Measurements from ENCODE around the gene CCDC6.
A peak's percentile ranks its signal among the peaks of the same experiment; 100 is the strongest.
"Not testable (repeated sequence)": the region's sequence is repeated elsewhere in the genome, so short reads cannot be mapped to it uniquely, and the experiment has no call there.

CCDC6 gene

GRCh38 chr10:59808896-59809643 is 97.3 kb downstream of the CCDC6 start:
- peak; percentile 42 for DNase-seq (ENCODE audit: low read depth)

DNA sequence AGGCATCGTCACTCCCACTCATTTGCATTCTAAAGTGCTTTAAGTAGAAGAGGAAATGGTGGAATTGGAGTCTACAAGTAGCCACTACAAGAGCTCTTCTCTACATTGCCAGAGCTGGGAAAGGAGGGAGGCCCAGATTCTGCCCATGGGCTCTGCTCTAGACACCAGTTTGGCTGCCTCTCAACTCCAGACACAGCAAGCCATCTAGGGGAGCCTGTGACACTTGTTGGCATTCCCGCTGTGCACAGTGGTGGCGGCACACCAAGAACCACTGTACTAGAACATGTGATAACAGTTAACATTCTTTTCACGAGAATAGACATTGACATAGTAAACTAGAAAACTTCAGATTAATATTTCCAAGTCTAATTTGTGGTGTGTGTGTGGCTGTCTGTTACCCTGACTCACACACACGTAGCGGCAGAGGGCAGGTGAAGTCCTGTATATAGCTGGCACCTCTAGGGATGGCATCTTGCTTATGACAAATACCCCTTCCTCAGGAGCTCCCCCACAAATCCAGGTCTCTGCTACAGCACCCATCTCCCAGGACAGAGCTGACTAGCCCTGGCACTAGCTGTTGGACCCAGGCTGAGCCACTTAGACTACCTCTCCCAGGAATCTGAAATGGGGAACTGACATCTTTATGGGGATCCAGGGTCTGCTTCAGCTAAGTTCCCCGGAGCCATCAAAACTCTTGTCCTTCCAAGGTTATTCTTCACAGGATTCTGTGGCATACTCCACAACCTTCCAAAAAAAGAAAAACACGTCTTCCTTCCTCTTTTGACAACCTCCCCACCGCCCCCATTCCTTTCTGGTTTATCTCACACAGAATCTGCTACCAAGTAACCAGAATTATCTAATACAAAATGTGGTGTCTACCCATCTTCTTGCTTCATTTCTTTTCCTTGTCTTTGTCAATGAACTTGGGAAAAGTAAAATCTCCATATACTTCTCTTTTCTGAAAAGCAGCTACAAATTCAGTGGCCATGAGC is 98.4 kb downstream of the CCDC6 start:
- no peak for DNase-seq (ENCODE audit: low read depth)

GRCh38 chr10:59805014-59805413 is 101.3 kb downstream of the CCDC6 start:
- DNase-seq (ENCODE audit: low read depth), result no peak

GRCh38 chr10:59804220-59804619 is 102.1 kb downstream of the CCDC6 start:
- no peak for DNase-seq (ENCODE audit: low read depth)

GRCh38 chr10:59803714-59804113 is 102.6 kb downstream of the CCDC6 start:
- no peak for DNase-seq (ENCODE audit: low read depth)

GRCh38 chr10:59801171-59801570 is 105.2 kb downstream of the CCDC6 start:
- DNase-seq (ENCODE audit: low read depth), result no peak

DNA sequence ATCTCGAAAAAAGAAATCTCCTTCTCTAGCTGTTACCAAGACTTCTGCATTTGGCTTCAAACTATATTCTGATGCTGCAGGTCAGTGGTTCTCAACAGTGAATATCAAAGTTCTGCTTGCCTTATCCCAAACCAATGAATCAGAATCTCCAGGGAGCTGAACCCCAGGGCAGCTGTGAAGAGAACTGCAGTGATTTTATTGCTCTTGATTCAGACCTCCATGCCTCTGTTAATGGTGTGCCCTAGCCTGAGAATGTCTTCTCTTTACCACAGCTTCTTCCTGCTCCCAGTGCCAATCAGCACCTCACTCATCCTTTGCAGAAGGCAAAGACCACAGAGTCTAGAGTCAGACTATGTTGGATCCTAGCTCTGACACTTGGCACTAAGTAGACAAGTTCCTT is 106.9 kb downstream of the CCDC6 start:
- no peak for DNase-seq (ENCODE audit: low read depth)

DNA sequence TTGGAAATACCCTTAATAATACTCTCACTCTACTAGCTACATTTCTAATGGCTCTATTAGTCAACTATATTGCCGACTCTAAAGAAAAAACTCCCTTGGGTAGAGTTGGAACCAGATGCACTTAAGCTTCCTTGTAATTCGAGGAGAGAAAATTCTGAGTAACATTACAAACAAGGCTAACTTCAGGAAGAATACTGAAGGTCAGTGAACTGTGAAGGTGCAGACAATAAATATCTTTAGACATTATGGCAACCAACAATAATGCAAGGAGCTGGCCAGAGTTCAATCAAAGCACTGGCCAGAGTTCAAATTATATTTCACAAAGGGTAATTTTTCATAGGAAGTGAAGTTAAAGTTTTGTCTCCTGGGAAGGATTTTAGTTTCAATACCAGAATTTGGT is 112.4 kb downstream of the CCDC6 start:
- DNase-seq (ENCODE audit: low read depth), result no peak

DNA sequence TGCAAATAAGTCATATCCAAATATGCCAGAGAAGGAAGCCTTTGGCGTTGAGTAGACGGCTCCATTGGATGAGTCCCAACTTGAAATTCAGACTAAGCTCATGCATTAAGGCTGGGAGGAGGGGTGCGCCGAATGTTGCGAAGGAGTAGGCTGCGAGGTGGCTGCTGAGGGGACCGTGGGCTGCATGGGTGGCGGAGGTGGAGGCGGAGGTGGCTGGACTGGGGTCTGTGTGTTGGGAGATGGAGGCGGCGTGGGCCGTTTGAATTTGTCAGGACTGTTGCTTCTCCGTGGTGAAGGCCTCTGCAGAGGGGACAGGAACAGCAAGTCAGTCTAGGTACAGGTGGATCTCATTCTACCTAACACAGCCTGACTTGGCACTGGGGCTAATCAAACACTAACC is 113.5 kb downstream of the CCDC6 start:
- DNase-seq (ENCODE audit: low read depth), result no peak

GRCh38 chr10:59791601-59792000 is 114.8 kb downstream of the CCDC6 start:
- DNase-seq (ENCODE audit: low read depth), result no peak

DNA sequence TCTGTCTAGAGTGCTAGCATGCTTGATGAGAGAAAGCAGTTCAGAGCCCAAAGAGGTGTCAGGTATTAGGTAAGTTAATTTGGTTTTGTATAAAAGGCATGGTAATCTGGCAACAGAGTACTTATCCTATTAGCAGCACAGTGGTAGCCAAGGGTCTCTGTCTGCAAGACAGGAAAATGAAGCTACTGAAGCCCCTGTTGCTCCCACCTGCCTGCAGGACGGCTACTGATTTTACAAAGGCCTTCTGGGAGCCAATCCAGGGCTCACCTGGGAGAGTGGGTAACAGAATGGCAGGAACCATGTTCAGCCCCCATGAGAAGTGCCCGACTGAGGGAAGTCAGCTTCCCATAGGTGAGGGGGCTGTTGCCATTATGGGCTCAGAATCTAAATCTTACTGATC is 116.3 kb downstream of the CCDC6 start:
- not testable (repeated sequence) for DNase-seq (ENCODE audit: low read depth)

DNA sequence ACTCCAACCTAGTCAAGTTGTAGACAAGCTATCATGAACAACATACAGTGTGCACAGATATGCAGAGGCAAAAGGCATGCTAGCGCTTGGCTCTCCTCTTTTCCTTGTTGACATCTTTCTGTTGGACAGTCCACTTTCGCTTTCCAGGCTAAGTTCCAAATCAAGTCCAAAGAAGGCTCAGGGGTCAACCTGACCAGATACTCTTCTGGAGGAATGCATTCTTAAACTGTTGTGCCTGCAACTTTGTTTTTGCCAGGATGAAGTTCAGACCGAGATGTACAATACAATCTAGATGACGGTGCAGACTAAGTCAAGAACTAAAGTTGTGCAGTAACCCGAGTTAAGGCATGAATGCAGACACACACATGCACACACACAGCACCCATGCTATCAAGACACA is 117.4 kb downstream of the CCDC6 start:
- not testable (repeated sequence) for DNase-seq (ENCODE audit: low read depth)

DNA sequence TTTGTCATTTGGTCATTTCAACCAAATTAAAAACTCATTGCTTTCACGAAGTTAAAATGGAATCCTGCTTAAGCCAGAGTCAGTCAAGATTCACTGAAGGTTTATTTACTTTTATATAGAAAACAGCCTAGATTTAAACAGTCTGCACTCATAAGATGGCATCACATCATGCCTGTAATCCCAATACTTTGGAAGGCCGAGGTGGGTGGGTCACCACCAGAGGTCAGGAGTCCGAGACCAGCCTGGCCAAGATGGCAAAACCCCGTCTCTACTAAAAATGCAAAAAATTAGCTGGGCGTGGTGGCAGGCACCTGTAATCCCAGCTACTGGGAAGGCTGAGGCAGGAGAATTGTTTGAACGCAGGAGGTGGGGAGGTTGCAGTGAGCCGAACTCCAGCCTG is 119.3 kb downstream of the CCDC6 start:
- not testable (repeated sequence) for DNase-seq (ENCODE audit: low read depth)

DNA sequence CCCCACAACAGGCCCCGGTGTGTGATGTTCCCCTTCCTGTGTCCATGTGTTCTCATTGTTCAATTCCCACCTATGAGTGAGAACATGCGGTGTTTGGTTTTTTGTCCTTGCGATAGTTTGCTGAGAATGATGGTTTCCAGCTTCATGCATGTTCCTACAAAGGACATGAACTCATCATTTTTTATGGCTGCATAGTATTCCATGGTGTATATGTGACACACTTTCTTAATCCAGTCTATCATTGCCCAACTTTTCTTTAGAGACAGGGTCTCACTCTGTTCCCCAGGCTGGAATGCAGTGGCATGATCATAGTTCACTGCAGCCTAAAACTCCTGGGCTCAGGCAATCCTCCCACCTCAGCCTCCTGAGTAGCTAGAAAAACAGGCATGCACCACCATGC is 120.9 kb downstream of the CCDC6 start:
- DNase-seq (ENCODE audit: low read depth), result not testable (repeated sequence)

GRCh38 chr10:59781511-59781910 is 124.8 kb downstream of the CCDC6 start:
- DNase-seq (ENCODE audit: low read depth), result no peak

- DNase-seq (ENCODE audit: low read depth), result no peak
Observed at GRCh38 chr10:59779756-59780533, 126.4 kb downstream of the CCDC6 start.

DNA sequence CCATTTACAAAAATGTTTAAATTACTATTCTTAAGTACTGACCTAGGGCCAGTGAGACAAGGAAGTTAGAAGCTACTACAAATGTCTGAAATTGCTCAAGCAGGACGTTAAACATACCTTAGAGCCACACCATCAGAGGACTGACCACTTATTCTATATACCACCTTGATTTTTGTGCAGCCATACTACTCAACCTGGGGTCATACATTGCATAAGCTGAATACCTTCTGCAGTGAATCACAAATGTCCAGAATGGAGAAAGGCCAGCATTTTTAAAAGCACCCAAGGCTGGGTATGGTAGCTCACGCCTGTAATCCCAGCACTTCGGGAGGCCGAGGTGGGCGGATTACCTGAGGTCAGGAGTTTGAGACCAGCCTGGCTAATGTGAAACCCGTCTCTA is 131.9 kb downstream of the CCDC6 start:
- DNase-seq (ENCODE audit: low read depth), result no peak

- no peak for DNase-seq (ENCODE audit: low read depth)
Observed at GRCh38 chr10:59773088-59773487, 133.3 kb downstream of the CCDC6 start.

GRCh38 chr10:59771162-59771807 is 135.1 kb downstream of the CCDC6 start:
- no peak for DNase-seq (ENCODE audit: low read depth)

- DNase-seq (ENCODE audit: low read depth), result no peak
Observed at GRCh38 chr10:59770689-59771088, 135.7 kb downstream of the CCDC6 start.

GRCh38 chr10:59762505-59762904 is 143.9 kb downstream of the CCDC6 start:
- DNase-seq (ENCODE audit: low read depth), result no peak

- DNase-seq (ENCODE audit: low read depth), result no peak
Observed at GRCh38 chr10:59757966-59758365, 148.4 kb downstream of the CCDC6 start.

Data from activated gamma-delta T cell treated with anti-CD3 and anti-CD28 coated beads, Interleukin-2, amount 50 U/mL, for 16 hours (primary cell).